SK-N-SH treated with all-trans-retinoic acid at 6 μM for 48 hours (cell line): ENCODE results near the gene SLC22A12.

ENCODE experiments used
- ATAC-seq: fragments of 200-7000 bp; cut with Tn5 transposase; 3 replicates; pipeline ENCODE4 v1.9.1; 2020; ENCODE audit warnings: mild to moderate bottlenecking, moderate library complexity
- ARNTL ChIP-seq: fragments of 450-650 bp; formaldehyde crosslinking; IDR thresholded peaks from 2 replicates; pipeline ENCODE4 v1.5.0; 2020; ENCODE audit warnings: low read depth, mild to moderate bottlenecking, moderate library complexity, borderline replicate concordance
- BACH2 ChIP-seq: fragments of 250-450 bp; sonication (Bioruptor Pico); IDR thresholded peaks from 2 replicates; pipeline ENCODE4 v1.9.0; 2021; ENCODE audit warnings: mild to moderate bottlenecking, borderline replicate concordance
- GLIS3 ChIP-seq: fragments of 250-450 bp; sonication (Bioruptor Pico); IDR thresholded peaks from 2 replicates; pipeline ENCODE4 v1.5.0; 2020; ENCODE audit warnings: mild to moderate bottlenecking, moderate library complexity
- ISL1 ChIP-seq: fragments of 250-450 bp; sonication (Bioruptor Pico); IDR thresholded peaks from 2 replicates; pipeline ENCODE4 v2.1.2; 2022; ENCODE audit warnings: mild to moderate bottlenecking, moderate library complexity
- OSR1 ChIP-seq: fragments of 250-450 bp; sonication (Bioruptor Pico); IDR thresholded peaks from 2 replicates; pipeline ENCODE4 v1.8.0; 2022; ENCODE audit warnings: moderate library complexity, mild to moderate bottlenecking, inconsistent platforms
- PPARA ChIP-seq: fragments of 250-450 bp; sonication (Bioruptor Pico); IDR thresholded peaks from 2 replicates; pipeline ENCODE4 v1.5.0; 2020; ENCODE audit warnings: mild to moderate bottlenecking, borderline replicate concordance
- RARB ChIP-seq: fragments of 250-450 bp; sonication (Bioruptor Pico); IDR thresholded peaks from 2 replicates; pipeline ENCODE4 v1.8.0; 2021; ENCODE audit warnings: mild to moderate bottlenecking, moderate library complexity
- ZFP3 ChIP-seq: fragments of 250-450 bp; sonication (Bioruptor Pico); IDR thresholded peaks from 2 replicates; pipeline ENCODE4 v1.5.0; 2020; ENCODE audit warnings: mild to moderate bottlenecking, moderate library complexity
- ZNF70 ChIP-seq: fragments of 450-650 bp; formaldehyde crosslinking; IDR thresholded peaks from 2 replicates; pipeline ENCODE4 v1.5.0; 2020; ENCODE audit warnings: mild to moderate bottlenecking, moderate library complexity
- ZNF8 ChIP-seq: fragments of 450-650 bp; formaldehyde crosslinking; IDR thresholded peaks from 2 replicates; pipeline ENCODE4 v1.5.0; 2020; ENCODE audit warnings: mild to moderate bottlenecking, moderate library complexity
- TF ChIP-seq, protein P1 (sequence below): fragments of 250-450 bp; sonication (Bioruptor Pico); IDR thresholded peaks from 2 replicates; pipeline ENCODE4 v1.5.1; 2020; ENCODE audit warnings: low read depth, mild to moderate bottlenecking, moderate library complexity
- TF ChIP-seq, protein P2 (sequence below): fragments of 250-450 bp; sonication (Bioruptor Pico); IDR thresholded peaks from 2 replicates; pipeline ENCODE4 v1.8.0; 2021; ENCODE audit warnings: low read depth, mild to moderate bottlenecking, moderate library complexity, borderline replicate concordance
- TF ChIP-seq, protein P3 (sequence below): fragments of 250-450 bp; sonication (Bioruptor Pico); IDR thresholded peaks from 2 replicates; pipeline ENCODE4 v1.8.0; 2020; ENCODE audit warnings: mild to moderate bottlenecking, moderate library complexity, borderline replicate concordance
- TF ChIP-seq, protein P4 (sequence below): fragments of 250-450 bp; sonication (Bioruptor Pico); IDR thresholded peaks from 2 replicates; pipeline ENCODE4 v1.5.1; 2021; ENCODE audit warnings: mild to moderate bottlenecking, moderate library complexity

SLC22A12 gene

DNA sequence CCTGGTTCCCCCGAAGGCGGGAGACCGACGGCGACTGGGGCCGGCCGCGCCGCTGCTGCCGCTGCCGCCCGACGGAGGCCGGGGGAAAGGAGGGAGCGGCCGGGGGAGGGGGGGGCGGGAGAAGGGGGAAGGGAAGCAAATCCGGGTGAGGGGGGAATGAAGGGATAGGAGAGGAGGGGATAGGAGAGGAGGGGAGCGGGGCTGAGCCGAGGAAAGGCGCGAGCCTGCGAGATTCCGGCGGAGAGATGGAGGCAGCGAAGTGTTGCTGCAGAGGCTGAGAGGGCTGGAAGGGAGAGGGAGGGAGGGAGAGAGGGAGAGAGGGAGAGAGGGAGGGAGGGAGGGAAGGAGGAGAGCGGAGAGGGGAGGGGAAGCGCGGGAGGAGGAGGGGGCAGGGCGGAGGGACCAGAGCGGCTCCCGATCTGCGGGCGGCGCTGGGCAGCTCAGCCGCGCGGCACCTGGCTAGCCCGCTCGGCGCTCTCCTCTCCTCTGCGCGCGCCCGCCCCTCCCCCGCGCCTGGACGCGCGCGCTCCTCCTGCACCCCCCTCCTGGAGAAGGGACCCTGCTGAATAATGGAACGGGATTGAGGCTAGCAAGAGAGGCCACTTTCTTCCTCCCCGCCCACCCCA, 52.3 kb downstream of the SLC22A12 start:
- peak; percentile 18; the same call in 2 of the 3 replicates for ATAC-seq

DNA sequence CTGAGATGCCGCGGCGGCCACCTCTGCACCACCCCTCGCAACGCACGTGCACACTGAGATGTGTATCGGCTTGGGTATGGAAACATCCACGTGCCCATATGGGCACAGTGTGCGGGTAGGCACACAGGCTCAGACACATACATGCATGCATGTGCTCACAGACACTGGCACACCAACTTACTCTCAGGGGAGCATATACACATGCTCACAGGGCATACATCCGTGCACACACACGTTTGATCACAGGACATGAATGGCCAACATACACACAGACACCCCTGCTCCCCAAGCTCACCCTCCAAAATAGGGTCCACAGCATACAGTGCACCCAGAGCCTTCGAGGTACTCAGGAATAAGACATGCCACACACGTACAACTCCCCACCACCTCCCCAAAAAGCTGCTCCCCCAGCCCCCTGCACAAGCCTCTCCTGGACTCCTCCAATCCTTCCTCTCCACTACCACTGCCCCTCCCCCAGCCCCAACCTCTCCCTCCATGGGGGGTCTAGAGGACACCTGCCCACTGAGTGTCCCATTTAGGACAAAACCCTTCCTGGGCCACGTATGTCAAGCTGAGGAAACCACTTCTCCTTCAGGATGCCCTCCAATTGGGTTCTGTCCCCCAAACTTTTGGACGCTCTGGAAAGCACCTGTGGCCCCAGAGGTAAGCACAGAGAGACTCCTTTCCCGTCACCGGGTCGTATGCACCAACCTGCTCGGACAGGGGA, 53.1 kb downstream of the SLC22A12 start:
- TF ChIP-seq ZFP3, result no peak
- no peak for TF ChIP-seq ZNF70 (CRISPR knock-in tag)
- TF ChIP-seq OSR1 (CRISPR knock-in tag), result no peak
- TF ChIP-seq, protein P1, sequence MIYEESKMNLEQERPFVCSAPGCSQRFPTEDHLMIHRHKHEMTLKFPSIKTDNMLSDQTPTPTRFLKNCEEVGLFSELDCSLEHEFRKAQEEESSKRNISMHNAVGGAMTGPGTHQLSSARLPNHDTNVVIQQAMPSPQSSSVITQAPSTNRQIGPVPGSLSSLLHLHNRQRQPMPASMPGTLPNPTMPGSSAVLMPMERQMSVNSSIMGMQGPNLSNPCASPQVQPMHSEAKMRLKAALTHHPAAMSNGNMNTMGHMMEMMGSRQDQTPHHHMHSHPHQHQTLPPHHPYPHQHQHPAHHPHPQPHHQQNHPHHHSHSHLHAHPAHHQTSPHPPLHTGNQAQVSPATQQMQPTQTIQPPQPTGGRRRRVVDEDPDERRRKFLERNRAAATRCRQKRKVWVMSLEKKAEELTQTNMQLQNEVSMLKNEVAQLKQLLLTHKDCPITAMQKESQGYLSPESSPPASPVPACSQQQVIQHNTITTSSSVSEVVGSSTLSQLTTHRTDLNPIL (CRISPR knock-in tag), result no peak
- no peak for TF ChIP-seq ARNTL (CRISPR knock-in tag)
- TF ChIP-seq, protein P2, sequence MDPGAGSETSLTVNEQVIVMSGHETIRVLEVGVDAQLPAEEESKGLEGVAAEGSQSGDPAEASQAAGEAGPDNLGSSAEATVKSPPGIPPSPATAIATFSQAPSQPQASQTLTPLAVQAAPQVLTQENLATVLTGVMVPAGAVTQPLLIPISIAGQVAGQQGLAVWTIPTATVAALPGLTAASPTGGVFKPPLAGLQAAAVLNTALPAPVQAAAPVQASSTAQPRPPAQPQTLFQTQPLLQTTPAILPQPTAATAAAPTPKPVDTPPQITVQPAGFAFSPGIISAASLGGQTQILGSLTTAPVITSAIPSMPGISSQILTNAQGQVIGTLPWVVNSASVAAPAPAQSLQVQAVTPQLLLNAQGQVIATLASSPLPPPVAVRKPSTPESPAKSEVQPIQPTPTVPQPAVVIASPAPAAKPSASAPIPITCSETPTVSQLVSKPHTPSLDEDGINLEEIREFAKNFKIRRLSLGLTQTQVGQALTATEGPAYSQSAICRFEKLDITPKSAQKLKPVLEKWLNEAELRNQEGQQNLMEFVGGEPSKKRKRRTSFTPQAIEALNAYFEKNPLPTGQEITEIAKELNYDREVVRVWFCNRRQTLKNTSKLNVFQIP (CRISPR knock-in tag), result no peak
- TF ChIP-seq, protein P3, sequence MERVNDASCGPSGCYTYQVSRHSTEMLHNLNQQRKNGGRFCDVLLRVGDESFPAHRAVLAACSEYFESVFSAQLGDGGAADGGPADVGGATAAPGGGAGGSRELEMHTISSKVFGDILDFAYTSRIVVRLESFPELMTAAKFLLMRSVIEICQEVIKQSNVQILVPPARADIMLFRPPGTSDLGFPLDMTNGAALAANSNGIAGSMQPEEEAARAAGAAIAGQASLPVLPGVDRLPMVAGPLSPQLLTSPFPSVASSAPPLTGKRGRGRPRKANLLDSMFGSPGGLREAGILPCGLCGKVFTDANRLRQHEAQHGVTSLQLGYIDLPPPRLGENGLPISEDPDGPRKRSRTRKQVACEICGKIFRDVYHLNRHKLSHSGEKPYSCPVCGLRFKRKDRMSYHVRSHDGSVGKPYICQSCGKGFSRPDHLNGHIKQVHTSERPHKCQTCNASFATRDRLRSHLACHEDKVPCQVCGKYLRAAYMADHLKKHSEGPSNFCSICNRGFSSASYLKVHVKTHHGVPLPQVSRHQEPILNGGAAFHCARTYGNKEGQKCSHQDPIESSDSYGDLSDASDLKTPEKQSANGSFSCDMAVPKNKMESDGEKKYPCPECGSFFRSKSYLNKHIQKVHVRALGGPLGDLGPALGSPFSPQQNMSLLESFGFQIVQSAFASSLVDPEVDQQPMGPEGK, result no peak
- ATAC-seq, result peak; percentile 25; the same call in 2 of the 3 replicates

More for the DNA sequence above, 52.3 kb downstream of the SLC22A12 start:
- TF ChIP-seq RARB (CRISPR knock-in tag) (no peak), ZNF8 (CRISPR knock-in tag) (no peak), GLIS3 (CRISPR knock-in tag) (no peak)

DNA sequence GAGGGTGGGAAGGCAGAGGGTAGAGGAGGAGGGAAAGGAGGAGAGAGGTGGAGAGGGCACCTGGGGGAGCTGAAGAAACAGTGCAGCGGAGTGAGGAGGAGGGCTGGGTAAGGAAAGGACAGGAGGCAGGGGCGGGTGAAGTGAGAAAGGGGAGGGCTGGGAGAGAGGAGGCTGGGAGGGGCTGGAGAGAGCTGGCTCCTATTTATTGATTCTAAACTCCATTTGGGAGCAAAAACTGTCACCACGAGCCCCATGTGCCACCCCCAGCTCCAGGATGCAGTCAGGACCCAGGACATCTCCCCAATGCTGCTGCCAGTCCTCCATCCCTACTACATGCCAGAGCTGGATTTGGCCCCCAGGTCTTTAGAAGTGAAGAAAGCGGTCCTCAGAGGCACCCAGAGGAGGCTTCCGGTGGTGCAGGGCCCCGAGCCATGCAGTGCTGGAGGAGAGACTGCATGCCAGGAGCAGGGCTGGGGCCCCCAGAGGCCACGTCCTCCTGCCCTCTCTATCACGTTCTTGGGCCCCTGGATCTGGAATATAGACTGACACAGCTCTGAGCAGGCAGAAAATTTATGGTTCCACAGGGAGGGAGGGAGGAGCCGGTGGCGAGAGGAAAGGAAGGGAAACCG, 53.7 kb downstream of the SLC22A12 start:
- TF ChIP-seq, protein P1 (CRISPR knock-in tag), result no peak
- TF ChIP-seq, protein P3, result no peak
- TF ChIP-seq, protein P4, sequence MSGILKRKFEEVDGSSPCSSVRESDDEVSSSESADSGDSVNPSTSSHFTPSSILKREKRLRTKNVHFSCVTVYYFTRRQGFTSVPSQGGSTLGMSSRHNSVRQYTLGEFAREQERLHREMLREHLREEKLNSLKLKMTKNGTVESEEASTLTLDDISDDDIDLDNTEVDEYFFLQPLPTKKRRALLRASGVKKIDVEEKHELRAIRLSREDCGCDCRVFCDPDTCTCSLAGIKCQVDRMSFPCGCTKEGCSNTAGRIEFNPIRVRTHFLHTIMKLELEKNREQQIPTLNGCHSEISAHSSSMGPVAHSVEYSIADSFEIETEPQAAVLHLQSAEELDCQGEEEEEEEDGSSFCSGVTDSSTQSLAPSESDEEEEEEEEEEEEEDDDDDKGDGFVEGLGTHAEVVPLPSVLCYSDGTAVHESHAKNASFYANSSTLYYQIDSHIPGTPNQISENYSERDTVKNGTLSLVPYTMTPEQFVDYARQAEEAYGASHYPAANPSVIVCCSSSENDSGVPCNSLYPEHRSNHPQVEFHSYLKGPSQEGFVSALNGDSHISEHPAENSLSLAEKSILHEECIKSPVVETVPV, result no peak
- TF ChIP-seq ZFP3 (no peak), PPARA (CRISPR knock-in tag) (no peak), OSR1 (CRISPR knock-in tag) (no peak), ARNTL (CRISPR knock-in tag) (no peak), BACH2 (CRISPR knock-in tag) (no peak), ISL1 (no peak), RARB (CRISPR knock-in tag) (no peak)

More for the DNA sequence above, 53.7 kb downstream of the SLC22A12 start:
- peak; percentile 43 for ATAC-seq
